LNCaP clone FGC (cell line): Measurements from ENCODE around the gene PTGDR.
A peak's percentile ranks its signal among the peaks of the same experiment; 100 is the strongest.

Source experiments
- DNase-seq: peaks from one replicate; pipeline ENCODE4 v3.0.0-alpha.2; 2011; ENCODE audit warnings: low read depth
- H3K4me3 ChIP-seq: 2 replicates; pipeline ENCODE4 v1.5.1; 2011; ENCODE audit warnings: mild to moderate bottlenecking, low read depth, low read length, control low read depth
- CTCF ChIP-seq: IDR thresholded peaks from 2 replicates; pipeline ENCODE4 v1.5.1; 2012; ENCODE audit warnings: mild to moderate bottlenecking; ENCODE audit not compliant: control insufficient read depth, insufficient read depth; ENCODE audit errors: extremely low read depth

The PTGDR gene

GRCh38 chr14:52296378-52296777 lies 28.9 kb downstream of the PTGDR start:
- no peak for TF ChIP-seq CTCF

GRCh38 chr14:52298795-52299194 lies 31.3 kb downstream of the PTGDR start:
- no peak for DNase-seq
- H3K4me3 ChIP-seq, result no peak overlapping the region
- no peak for TF ChIP-seq CTCF

More at GRCh38 chr14:52296378-52296777, 28.9 kb downstream of the PTGDR start:
- no peak overlapping the region for H3K4me3 ChIP-seq
- DNase-seq, result no peak

GRCh38 chr14:52299692-52300278 lies 32.3 kb downstream of the PTGDR start:
- no peak overlapping the region for H3K4me3 ChIP-seq
- peak; percentile 23 for DNase-seq
- peak; percentile 60 for TF ChIP-seq CTCF

GRCh38 chr14:52303236-52303635 lies 35.7 kb downstream of the PTGDR start:
- TF ChIP-seq CTCF, result no peak
- H3K4me3 ChIP-seq, result no peak overlapping the region
- no peak for DNase-seq

GRCh38 chr14:52304248-52304904 lies 36.9 kb downstream of the PTGDR start:
- no peak for TF ChIP-seq CTCF
- no peak for DNase-seq
- no peak overlapping the region for H3K4me3 ChIP-seq

- DNase-seq, result no peak
- H3K4me3 ChIP-seq, result no peak overlapping the region
- no peak for TF ChIP-seq CTCF
These were observed 37.5 kb downstream of the PTGDR start for GRCh38 chr14:52305014-52305413.

GRCh38 chr14:52307376-52307775 lies 39.9 kb downstream of the PTGDR start:
- no peak for TF ChIP-seq CTCF
- no peak overlapping the region for H3K4me3 ChIP-seq
- DNase-seq, result no peak
